Lower leg skin (tissue), 4 donors: ENCODE data around the gene RAPGEF6. TPM values are rescaled to one million over a fixed set of nuclear protein-coding genes. Genes with fewer than 3 reads are reported as not detected.

Source experiments
- DNase-seq, 2 donors: peaks; one replicate each; pipeline ENCODE4 v3.0.0-alpha.2; 2019; ENCODE audit warnings: low spot score in 2 of 2
- H3K4me3 ChIP-seq: fragments of 200-600 bp; sonication (generic); 2 replicates; pipeline ENCODE4 v1.5.1; 2017; ENCODE audit warnings: mild to moderate bottlenecking, low read depth; ENCODE audit not compliant: poor library complexity, severe bottlenecking
- CTCF ChIP-seq, 3 donors: fragments of 450-650 bp; IDR thresholded peaks; one replicate each; pipeline ENCODE4 v1.5.1; 2016; ENCODE audit warnings: antibody characterized with exemption in 3 of 3, mild to moderate bottlenecking in 3 of 3, moderate library complexity in 2 of 3
- POLR2A ChIP-seq, 2 donors: fragments of 450-650 bp; IDR thresholded peaks; one replicate each; pipeline ENCODE4 v1.6.1; 2016 to 2017; ENCODE audit warnings: antibody characterized with exemption in 2 of 2, mild to moderate bottlenecking in 1 of 2, moderate library complexity in 1 of 2
- WGBS, 2 donors: methylation state at CpG; one replicate each; pipeline ENCODE4 v1.1.5; 2018; 5-methylcytosine and 5-hydroxymethylcytosine counted together
- intact Hi-C: fragments of 100-400 bp; cut with DNase I; formaldehyde crosslinking; loops from one replicate; pipeline ENCODE4 v1.15.0; 2023; ENCODE audit warnings: low total_unique reads
- total RNA-seq, 4 donors: library from RNA; depleted of rRNA; stranded (reverse); fragments of >200 nt; gene quantifications; one replicate each; pipeline ENCODE4 v1.1.0, GENCODE V29; 2016

Gene RAPGEF6
- total RNA-seq, 4 donors from 2014 or later, result 16.8 to 20.2 (median 18.9) TPM

- intact Hi-C loops, result no loop called here
- WGBS, 2 donors, result 85 to 91% methylated on average over 1 of the region's 1 CpG
- DNase-seq, result no peak
- TF ChIP-seq CTCF (IDR thresholded peaks at IDR 0.05), result no peak
- TF ChIP-seq POLR2A (IDR thresholded peaks at IDR 0.05), result no peak
- no peak overlapping the region for H3K4me3 ChIP-seq
These were observed 153.5 kb downstream of the RAPGEF6 start for GRCh38 chr5:131481569-131481968.

GRCh38 chr5:131475541-131475941 lies 159.5 kb downstream of the RAPGEF6 start:
- WGBS, 2 donors, result 51 to 79% methylated on average over 1 of the region's 1 CpG
- TF ChIP-seq POLR2A (IDR thresholded peaks at IDR 0.05) (no peak), CTCF (IDR thresholded peaks at IDR 0.05) (no peak)
- H3K4me3 ChIP-seq, result no peak overlapping the region
- no peak for DNase-seq
- intact Hi-C loops, result no loop called here

GRCh38 chr5:131473731-131474130 lies 161.3 kb downstream of the RAPGEF6 start:
- intact Hi-C loops, result no loop called here
- H3K4me3 ChIP-seq, result no peak overlapping the region
- 96 to 99% methylated on average over 3 of the region's 3 CpGs for WGBS, 2 donors
- TF ChIP-seq POLR2A (IDR thresholded peaks at IDR 0.05), result no peak
- no peak for TF ChIP-seq CTCF (IDR thresholded peaks at IDR 0.05)
- no peak for DNase-seq

- TF ChIP-seq POLR2A (IDR thresholded peaks at IDR 0.05) (no peak), CTCF (IDR thresholded peaks at IDR 0.05) (no peak)
- 93 to 96% methylated on average over 3 of the region's 3 CpGs for WGBS, 2 donors
- H3K4me3 ChIP-seq, result no peak overlapping the region
- no peak for DNase-seq
- intact Hi-C loops, result no loop called here
These were observed 168.8 kb downstream of the RAPGEF6 start for GRCh38 chr5:131466171-131466766.

- 79 to 90% methylated on average over 1 of the region's 1 CpG for WGBS, 2 donors
- intact Hi-C loops, result no loop called here
- TF ChIP-seq CTCF (IDR thresholded peaks at IDR 0.05), result no peak
- no peak for TF ChIP-seq POLR2A (IDR thresholded peaks at IDR 0.05)
- no peak for DNase-seq
- H3K4me3 ChIP-seq, result no peak overlapping the region
These were observed 171.4 kb downstream of the RAPGEF6 start for GRCh38 chr5:131463656-131464055.

GRCh38 chr5:131462454-131462853 lies 172.6 kb downstream of the RAPGEF6 start:
- no peak for DNase-seq
- 55 to 69% methylated on average over 3 of the region's 3 CpGs for WGBS, 2 donors
- TF ChIP-seq CTCF (IDR thresholded peaks at IDR 0.05) (no peak), POLR2A (IDR thresholded peaks at IDR 0.05) (no peak)
- H3K4me3 ChIP-seq, result no peak overlapping the region
- intact Hi-C loops, result no loop called here
